SJSA1 (cell line): ENCODE data around the gene FTCD. TPM values are rescaled to one million over a fixed set of nuclear protein-coding genes. Genes with fewer than 3 reads are reported as not detected.
"Not testable (repeated sequence)": the region's sequence is repeated elsewhere in the genome, so short reads cannot be mapped to it uniquely, and the experiment has no call there.

Source experiments
- DNase-seq, 2 experiments: peaks; one replicate each; pipeline ENCODE4 v3.0.0-alpha.2; 2015 to 2020; ENCODE audit warnings: low spot score in 2 of 2, low read depth in 1 of 2
- H3K27ac ChIP-seq: fragments of 250-450 bp; sonication (Bioruptor Pico); 2 replicates; pipeline ENCODE4 v1.5.1; 2020; ENCODE audit warnings: mild to moderate bottlenecking, moderate library complexity
- H3K27me3 ChIP-seq: fragments of 250-450 bp; sonication (Bioruptor Pico); replicated peaks from 2 replicates; pipeline ENCODE4 v1.5.1; 2020; ENCODE audit warnings: mild to moderate bottlenecking, moderate library complexity
- H3K36me3 ChIP-seq: fragments of 250-450 bp; sonication (Bioruptor Pico); 2 replicates; pipeline ENCODE4 v1.5.1; 2020; ENCODE audit warnings: mild to moderate bottlenecking
- H3K4me1 ChIP-seq: fragments of 250-450 bp; sonication (Bioruptor Pico); replicated peaks from 2 replicates; pipeline ENCODE4 v1.6.1; 2021; ENCODE audit warnings: mild to moderate bottlenecking
- H3K4me3 ChIP-seq: fragments of 250-450 bp; sonication (Bioruptor Pico); 2 replicates; pipeline ENCODE4 v1.5.1; 2020; ENCODE audit warnings: mild to moderate bottlenecking
- H3K9me3 ChIP-seq: fragments of 250-450 bp; sonication (Bioruptor Pico); replicated peaks from 2 replicates; pipeline ENCODE4 v1.5.1; 2020; ENCODE audit warnings: mild to moderate bottlenecking
- total RNA-seq: library from RNA; depleted of rRNA; stranded (reverse); fragments of >200 nt; shearing (Covaris generic); gene quantifications from 2 replicates; pipeline ENCODE4 v1.2.3, GENCODE V29; 2014

Gene FTCD
- total RNA-seq, 1 experiment from 2014 or later: not detected

DNA sequence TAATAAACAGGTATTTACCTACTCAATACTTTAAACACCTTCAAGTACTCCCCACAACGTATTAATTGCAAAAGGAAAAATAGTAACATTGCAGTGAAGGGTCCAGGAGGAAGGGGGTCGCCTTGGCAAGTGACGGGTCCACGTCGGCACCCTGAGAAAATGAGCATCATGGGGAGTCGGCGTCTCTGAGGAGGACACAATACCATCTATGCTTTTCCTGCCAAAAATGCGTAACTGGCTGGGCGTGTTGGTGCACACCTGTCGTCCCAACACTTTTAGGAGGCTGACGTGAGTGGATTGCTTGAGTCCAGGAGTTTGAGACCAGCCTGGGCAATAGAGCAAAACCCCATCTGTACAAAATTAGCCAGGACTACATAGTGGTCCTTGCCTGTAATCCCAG is 7.3 kb downstream of the FTCD start:
- Histone ChIP-seq H3K4me3 (no peak overlapping the region), H3K36me3 (no peaks in the 10 kb centered on the region), H3K9me3 (no peaks in the 10 kb centered on the region), H3K27me3 (no peaks in the 10 kb centered on the region), H3K4me1 (peaks cover under 1% of the 10 kb centered on the region), H3K27ac (no peak overlapping the region)
- DNase-seq: no peak

GRCh38 chr21:46147429-46147828 is 8.0 kb downstream of the FTCD start:
- not testable (repeated sequence) for H3K27ac ChIP-seq, H3K9me3 ChIP-seq, H3K4me1 ChIP-seq, DNase-seq, H3K36me3 ChIP-seq, H3K27me3 ChIP-seq, H3K4me3 ChIP-seq

DNA sequence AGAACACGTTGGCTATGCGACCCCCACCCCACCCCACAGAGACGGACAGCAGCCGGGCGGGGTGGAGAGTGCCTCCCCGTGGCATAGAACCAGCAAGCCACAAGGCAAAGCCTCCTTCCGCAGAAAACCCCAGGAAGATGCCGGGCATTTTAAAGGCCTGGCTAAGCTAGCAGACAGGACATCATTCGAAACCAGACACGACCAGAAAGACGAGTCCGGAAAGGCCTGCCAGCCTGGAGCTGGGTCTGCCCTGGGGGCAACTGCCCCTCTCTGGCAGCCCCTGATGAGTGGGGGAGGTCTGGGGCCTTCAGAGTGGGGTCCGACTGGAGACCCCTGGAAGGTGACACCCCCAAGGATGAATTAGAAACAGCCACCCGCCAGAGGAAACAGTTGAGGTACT is 8.5 kb downstream of the FTCD start:
- H3K27me3 ChIP-seq: no peaks in the 10 kb centered on the region
- no peaks in the 10 kb centered on the region for H3K4me1 ChIP-seq
- H3K4me3 ChIP-seq: no peak overlapping the region
- H3K36me3 ChIP-seq: no peaks in the 10 kb centered on the region
- no peak overlapping the region for H3K27ac ChIP-seq
- no peak for DNase-seq
- no peaks in the 10 kb centered on the region for H3K9me3 ChIP-seq

- H3K4me1 ChIP-seq: no peaks in the 10 kb centered on the region
- no peaks in the 10 kb centered on the region for H3K27me3 ChIP-seq
- no peak for DNase-seq
- no peaks in the 10 kb centered on the region for H3K9me3 ChIP-seq
- no peaks in the 10 kb centered on the region for H3K36me3 ChIP-seq
- H3K27ac ChIP-seq: no peak overlapping the region
- H3K4me3 ChIP-seq: no peak overlapping the region
Observed at GRCh38 chr21:46145840-46146691, 9.3 kb downstream of the FTCD start.

- H3K4me3 ChIP-seq: no peak overlapping the region
- H3K4me1 ChIP-seq: no peaks in the 10 kb centered on the region
- DNase-seq: no peak
- no peak overlapping the region for H3K27ac ChIP-seq
- no peaks in the 10 kb centered on the region for H3K36me3 ChIP-seq
- H3K27me3 ChIP-seq: no peaks in the 10 kb centered on the region
- no peaks in the 10 kb centered on the region for H3K9me3 ChIP-seq
Observed at GRCh38 chr21:46145159-46145839, 10.1 kb downstream of the FTCD start.

GRCh38 chr21:46144464-46145070 is 10.8 kb downstream of the FTCD start:
- Histone ChIP-seq H3K36me3 (no peaks in the 10 kb centered on the region), H3K27ac (no peak overlapping the region), H3K27me3 (peaks cover 3% of the 10 kb centered on the region; the same call in 1 of the 2 replicates), H3K4me3 (no peak overlapping the region), H3K4me1 (no peaks in the 10 kb centered on the region), H3K9me3 (no peaks in the 10 kb centered on the region)
- no peak for DNase-seq

DNA sequence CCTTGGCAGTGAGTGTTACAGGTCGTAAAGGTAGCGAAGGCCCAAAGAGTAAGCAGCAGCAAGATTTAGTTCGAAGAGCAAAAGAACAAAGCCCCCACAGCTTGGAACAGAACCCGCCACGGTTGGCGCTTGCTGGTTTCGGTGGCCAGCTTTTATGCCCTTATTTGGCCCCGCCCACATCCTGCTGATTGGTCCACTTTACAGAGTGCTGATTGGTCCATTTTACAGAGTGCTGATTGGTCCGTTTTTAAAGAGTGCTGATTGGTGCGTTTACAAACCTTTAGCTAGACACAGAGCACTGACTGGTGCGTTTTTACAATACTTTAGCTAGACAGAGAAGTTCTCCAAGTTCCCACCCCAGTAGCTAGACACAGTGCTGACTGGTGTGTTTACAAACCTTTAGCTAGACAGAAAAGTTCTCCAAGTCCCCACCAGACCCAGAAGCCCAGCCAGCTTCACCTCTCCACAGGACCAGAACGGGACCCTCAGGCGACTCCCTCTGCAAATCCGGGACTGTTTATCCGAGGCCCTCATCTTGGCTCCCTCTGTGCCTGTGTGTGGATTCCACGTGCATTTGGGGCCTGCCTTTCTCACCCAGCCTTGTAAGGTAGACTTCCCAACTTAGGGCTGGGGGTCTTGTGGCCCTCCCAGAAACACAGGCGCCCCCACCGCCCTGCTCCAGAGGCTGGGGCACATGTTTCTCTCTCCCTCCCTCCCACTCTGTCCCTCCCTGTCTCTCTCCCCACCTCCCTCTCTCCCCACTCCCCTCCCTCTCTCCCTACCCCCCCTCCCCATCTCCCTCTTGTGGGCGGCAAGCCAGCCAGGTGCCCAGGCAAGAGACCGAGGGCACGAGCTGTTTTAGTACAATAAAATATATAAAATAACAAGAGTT is 12.6 kb downstream of the FTCD start:
- no peaks in the 10 kb centered on the region for H3K36me3 ChIP-seq
- no peak overlapping the region for H3K27ac ChIP-seq
- no peak for DNase-seq

DNA sequence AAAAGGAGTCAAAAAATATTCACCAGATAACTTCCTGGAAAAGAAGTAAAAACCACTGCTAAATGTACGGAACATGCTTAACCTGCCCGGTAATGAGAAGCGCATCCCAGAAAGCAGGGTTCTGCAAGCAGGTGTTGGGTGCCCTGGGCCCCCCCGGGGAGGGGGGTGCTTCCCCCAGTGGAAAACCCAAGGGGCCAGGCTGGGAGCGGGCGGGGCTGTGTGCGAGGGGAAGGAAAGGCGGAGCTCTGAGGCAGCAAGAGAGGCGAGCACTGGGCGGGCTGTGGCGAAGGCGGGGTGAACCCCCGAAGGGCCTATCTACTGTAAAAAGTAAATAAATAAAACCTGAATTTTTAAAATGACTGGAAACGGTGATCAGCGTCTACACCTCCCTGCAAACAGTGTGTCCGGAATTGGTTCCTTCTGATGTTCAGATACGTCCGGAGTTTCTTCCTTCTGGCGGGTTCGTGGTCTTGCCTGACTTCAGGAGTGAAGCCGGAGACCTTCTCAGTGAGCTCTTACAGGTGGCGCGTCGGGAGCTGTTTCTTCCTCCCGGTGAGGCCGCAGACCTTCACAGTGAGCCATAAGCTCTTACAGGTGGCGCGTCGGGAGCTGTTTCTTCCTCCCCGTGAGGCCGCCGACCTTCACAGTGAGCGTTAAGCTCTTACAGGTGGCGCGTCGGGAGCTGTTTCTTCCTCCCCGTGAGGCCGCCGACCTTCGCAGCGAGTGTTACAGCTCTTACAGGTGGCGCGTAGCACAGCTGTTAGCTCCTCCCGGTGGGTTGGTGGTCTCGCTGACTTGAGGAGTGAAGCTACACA is 13.4 kb downstream of the FTCD start:
- Histone ChIP-seq H3K27ac (no peak overlapping the region), H3K9me3 (no peaks in the 10 kb centered on the region)

More for the DNA sequence above, 12.6 kb downstream of the FTCD start:
- H3K9me3 ChIP-seq: no peaks in the 10 kb centered on the region
- H3K27me3 ChIP-seq: peaks cover 3% of the 10 kb centered on the region
- H3K4me1 ChIP-seq: no peaks in the 10 kb centered on the region
- no peak overlapping the region for H3K4me3 ChIP-seq

GRCh38 chr21:46140352-46141003 is 14.9 kb downstream of the FTCD start:
- not testable (repeated sequence) for H3K36me3 ChIP-seq, H3K4me3 ChIP-seq, H3K27ac ChIP-seq, H3K27me3 ChIP-seq, H3K4me1 ChIP-seq, DNase-seq, H3K9me3 ChIP-seq

More for the DNA sequence above, 13.4 kb downstream of the FTCD start:
- Histone ChIP-seq H3K4me1 (no peaks in the 10 kb centered on the region), H3K4me3 (no peak overlapping the region), H3K36me3 (no peaks in the 10 kb centered on the region), H3K27me3 (peaks cover 3% of the 10 kb centered on the region)
- DNase-seq: no peak

- no peak for DNase-seq
- Histone ChIP-seq H3K9me3 (no peaks in the 10 kb centered on the region), H3K27ac (no peak overlapping the region), H3K4me1 (no peaks in the 10 kb centered on the region), H3K27me3 (peaks cover 3% of the 10 kb centered on the region), H3K36me3 (no peaks in the 10 kb centered on the region), H3K4me3 (no peak overlapping the region)
Observed at GRCh38 chr21:46139686-46140085, 15.7 kb downstream of the FTCD start.

GRCh38 chr21:46138383-46138970 is 16.9 kb downstream of the FTCD start:
- Histone ChIP-seq H3K27ac (no peak overlapping the region), H3K9me3 (no peaks in the 10 kb centered on the region), H3K4me3 (no peak overlapping the region), H3K27me3 (peaks cover 3% of the 10 kb centered on the region), H3K4me1 (no peaks in the 10 kb centered on the region), H3K36me3 (no peaks in the 10 kb centered on the region)
- DNase-seq: no peak

- Histone ChIP-seq H3K36me3 (no peaks in the 10 kb centered on the region), H3K27ac (no peak overlapping the region), H3K4me3 (no peak overlapping the region), H3K27me3 (peaks cover 3% of the 10 kb centered on the region), H3K9me3 (no peaks in the 10 kb centered on the region), H3K4me1 (no peaks in the 10 kb centered on the region)
- DNase-seq: no peak
Observed at GRCh38 chr21:46137908-46138307, 17.5 kb downstream of the FTCD start.
